Tibial artery (tissue), 4 donors: ENCODE measurements around the gene RAB31.
"Not testable (repeated sequence)": the region's sequence is repeated elsewhere in the genome, so short reads cannot be mapped to it uniquely, and the experiment has no call there.

Source experiments
- DNase-seq, 2 donors: peaks; one replicate each; pipeline ENCODE4 v3.0.0-alpha.2; 2019
- H3K27ac ChIP-seq, 2 donors: fragments of 200-600 bp; sonication (generic) in 1 of 2; 1 replicate in 1 of 2; 2 replicates in 1 of 2; pipeline ENCODE4 v1.5.1; 2018 to 2019; ENCODE audit warnings: mild to moderate bottlenecking in 1 of 2
- H3K27me3 ChIP-seq, 2 donors: fragments of 200-600 bp; sonication (generic) in 1 of 2; one replicate each; pipeline versions ENCODE4 v1.5.1 to v1.6.0; 2016 to 2019
- H3K36me3 ChIP-seq, 3 donors: fragments of 200-600 bp; sonication (generic) in 2 of 3; one replicate each; pipeline ENCODE4 v1.5.1; 2016 to 2019; ENCODE audit warnings: mild to moderate bottlenecking in 2 of 3
- H3K4me1 ChIP-seq, 4 donors: fragments of 200-600 bp; sonication (generic) in 2 of 4; 1 replicate in 3 of 4; 2 replicates in 1 of 4; pipeline ENCODE4 v1.5.1; 2016 to 2019
- H3K4me3 ChIP-seq, 2 donors: fragments of 200-600 bp; sonication (generic) in 1 of 2; 1 replicate in 1 of 2; 2 replicates in 1 of 2; pipeline ENCODE4 v1.5.1; 2018 to 2019; ENCODE audit warnings: mild to moderate bottlenecking in 2 of 2
- H3K9me3 ChIP-seq, 3 donors: fragments of 200-600 bp; sonication (generic) in 1 of 3; one replicate each; pipeline ENCODE4 v1.5.1; 2016 to 2019
- intact Hi-C: fragments of 100-400 bp; cut with DNase I; formaldehyde crosslinking; loops from one replicate; pipeline ENCODE4 v1.15.0; 2023; ENCODE audit warnings: low total_unique reads
- TF ChIP-seq, protein P1 (sequence below), 2 experiments: fragments of 200-600 bp in 1 of 2; fragments of 450-650 bp in 1 of 2; IDR thresholded peaks; one replicate each; pipeline ENCODE4 v1.5.1; 2017 to 2019; ENCODE audit warnings: antibody characterized with exemption in 2 of 2, mild to moderate bottlenecking in 1 of 2, moderate library complexity in 1 of 2

The RAB31 gene

DNA sequence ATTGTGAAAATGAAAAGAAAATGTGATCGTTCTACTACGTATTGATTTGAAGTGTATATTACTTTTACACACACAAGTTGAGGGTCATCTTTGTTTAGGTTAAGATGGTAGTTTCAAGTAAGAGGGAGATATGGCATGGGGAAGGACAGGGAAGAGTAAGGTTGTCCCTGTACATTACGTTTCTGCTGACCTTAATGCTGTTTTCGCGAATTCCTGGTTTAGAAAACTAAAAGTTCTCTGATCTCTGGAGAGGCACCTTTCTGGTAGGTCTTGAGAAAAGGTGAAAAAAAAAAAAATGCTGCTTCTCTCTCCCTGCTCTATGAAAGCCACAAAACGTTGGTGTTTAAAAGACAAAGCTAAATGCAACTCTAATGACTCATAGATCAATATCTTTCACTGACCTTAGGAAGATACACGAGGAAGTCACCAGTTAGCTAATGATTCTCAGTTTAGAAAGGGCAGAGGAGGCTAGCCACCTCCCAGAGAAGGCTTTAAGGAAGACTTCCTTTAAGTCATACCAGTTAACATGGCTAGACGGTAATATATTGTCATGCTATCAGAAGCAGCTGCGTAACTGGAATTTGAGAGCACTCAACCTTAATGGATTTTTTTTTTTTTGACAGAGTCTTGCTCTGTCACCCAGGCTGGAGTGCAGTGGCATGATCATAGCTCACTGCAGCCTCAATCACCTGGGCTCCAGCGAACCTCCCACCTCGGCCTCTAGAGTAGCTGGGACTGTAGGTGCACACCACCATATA is 190.9 kb downstream of the RAB31 start:
- TF ChIP-seq, protein P1, sequence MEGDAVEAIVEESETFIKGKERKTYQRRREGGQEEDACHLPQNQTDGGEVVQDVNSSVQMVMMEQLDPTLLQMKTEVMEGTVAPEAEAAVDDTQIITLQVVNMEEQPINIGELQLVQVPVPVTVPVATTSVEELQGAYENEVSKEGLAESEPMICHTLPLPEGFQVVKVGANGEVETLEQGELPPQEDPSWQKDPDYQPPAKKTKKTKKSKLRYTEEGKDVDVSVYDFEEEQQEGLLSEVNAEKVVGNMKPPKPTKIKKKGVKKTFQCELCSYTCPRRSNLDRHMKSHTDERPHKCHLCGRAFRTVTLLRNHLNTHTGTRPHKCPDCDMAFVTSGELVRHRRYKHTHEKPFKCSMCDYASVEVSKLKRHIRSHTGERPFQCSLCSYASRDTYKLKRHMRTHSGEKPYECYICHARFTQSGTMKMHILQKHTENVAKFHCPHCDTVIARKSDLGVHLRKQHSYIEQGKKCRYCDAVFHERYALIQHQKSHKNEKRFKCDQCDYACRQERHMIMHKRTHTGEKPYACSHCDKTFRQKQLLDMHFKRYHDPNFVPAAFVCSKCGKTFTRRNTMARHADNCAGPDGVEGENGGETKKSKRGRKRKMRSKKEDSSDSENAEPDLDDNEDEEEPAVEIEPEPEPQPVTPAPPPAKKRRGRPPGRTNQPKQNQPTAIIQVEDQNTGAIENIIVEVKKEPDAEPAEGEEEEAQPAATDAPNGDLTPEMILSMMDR (IDR thresholded peaks at IDR 0.05) = no peak
- H3K27me3 ChIP-seq = no peaks in the 10 kb centered on the region
- intact Hi-C loops = no loop called here

DNA sequence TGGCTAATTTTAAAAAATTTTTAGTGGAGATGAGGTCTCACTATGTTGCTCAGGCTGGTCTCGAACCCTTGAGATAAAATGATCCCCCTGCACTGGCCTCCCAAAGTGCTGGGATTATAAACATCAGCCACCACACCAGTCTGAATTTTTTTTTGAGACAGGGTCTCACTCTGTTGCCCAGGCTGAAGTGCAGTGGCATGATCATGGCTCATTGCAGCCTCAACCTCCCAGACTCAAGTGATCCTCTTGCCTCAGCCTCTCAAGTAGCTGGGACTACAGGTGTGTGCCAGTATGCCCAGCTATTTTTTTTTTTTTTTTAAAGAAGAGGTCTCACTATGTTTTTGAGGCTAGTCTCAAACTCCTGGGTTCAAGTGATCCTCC is 191.4 kb downstream of the RAB31 start:
- H3K27ac ChIP-seq, H3K36me3 ChIP-seq, H3K4me1 ChIP-seq, DNase-seq, intact Hi-C loops, H3K27me3 ChIP-seq, H3K4me3 ChIP-seq, H3K9me3 ChIP-seq: not testable (repeated sequence)

More for the DNA sequence above, 190.9 kb downstream of the RAB31 start:
- H3K4me3 ChIP-seq = no peak overlapping the region
- no peaks in the 10 kb centered on the region for H3K9me3 ChIP-seq
- H3K27ac ChIP-seq = no peak overlapping the region
- H3K4me1 ChIP-seq = no peaks in the 10 kb centered on the region
- no peak for DNase-seq
- no peaks in the 10 kb centered on the region for H3K36me3 ChIP-seq

DNA sequence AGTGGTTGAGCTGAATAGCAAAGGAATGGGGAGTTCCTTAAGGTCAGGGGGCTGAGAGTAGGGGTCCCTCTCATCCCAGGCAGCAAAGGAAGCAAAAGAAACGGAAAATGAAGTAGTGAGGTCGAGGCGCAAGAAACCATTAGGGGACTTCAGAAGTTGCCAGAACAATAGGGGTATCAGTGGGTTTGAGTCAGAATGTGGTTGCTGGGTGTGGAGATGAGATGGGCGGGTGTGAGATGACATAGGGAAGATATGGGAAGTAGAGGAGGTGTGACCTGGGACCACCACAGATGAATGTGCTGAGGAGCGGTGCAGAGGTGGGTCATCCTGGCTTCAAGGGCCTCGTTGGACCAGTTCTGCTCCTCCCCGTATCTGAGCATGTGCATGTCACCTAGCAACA is 192.6 kb downstream of the RAB31 start:
- TF ChIP-seq, protein P1 (IDR thresholded peaks at IDR 0.05) = no peak

DNA sequence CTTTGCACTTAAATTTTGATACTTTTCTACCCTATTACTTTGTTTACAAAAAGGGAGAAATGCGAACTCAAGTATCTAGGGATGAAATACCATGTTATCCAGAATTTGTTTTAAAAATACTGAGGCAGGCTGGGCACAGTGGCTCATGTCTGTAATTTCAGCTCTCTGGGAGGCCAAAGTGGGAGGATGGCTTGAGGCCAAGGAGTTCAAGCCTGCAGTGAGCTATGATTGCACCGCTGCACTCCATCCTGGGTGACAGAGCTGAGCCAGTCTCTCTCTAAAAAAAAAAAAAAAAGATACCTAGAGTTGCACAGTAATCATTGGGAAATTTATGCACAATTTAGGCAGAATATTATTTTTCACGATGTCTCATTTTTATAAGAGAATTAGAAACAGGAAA is 193.3 kb downstream of the RAB31 start:
- H3K9me3 ChIP-seq = no peaks in the 10 kb centered on the region
- no peak overlapping the region for H3K4me3 ChIP-seq
- H3K27me3 ChIP-seq = no peaks in the 10 kb centered on the region
- TF ChIP-seq, protein P1 (IDR thresholded peaks at IDR 0.05) = no peak
- H3K27ac ChIP-seq = no peak overlapping the region
- no peaks in the 10 kb centered on the region for H3K36me3 ChIP-seq
- no peak for DNase-seq
- intact Hi-C loops = no loop called here
- no peaks in the 10 kb centered on the region for H3K4me1 ChIP-seq

More for the DNA sequence above, 192.6 kb downstream of the RAB31 start:
- no peak for DNase-seq
- Histone ChIP-seq H3K4me3 (no peak overlapping the region), H3K27ac (no peak overlapping the region), H3K9me3 (no peaks in the 10 kb centered on the region), H3K4me1 (no peaks in the 10 kb centered on the region), H3K27me3 (no peaks in the 10 kb centered on the region), H3K36me3 (no peaks in the 10 kb centered on the region)
- intact Hi-C loops = no loop called here

GRCh38 chr18:9902264-9902663 is 194.2 kb downstream of the RAB31 start:
- H3K27ac ChIP-seq, H3K4me1 ChIP-seq, DNase-seq, H3K27me3 ChIP-seq, H3K9me3 ChIP-seq, intact Hi-C loops, H3K36me3 ChIP-seq, H3K4me3 ChIP-seq: not testable (repeated sequence)

DNA sequence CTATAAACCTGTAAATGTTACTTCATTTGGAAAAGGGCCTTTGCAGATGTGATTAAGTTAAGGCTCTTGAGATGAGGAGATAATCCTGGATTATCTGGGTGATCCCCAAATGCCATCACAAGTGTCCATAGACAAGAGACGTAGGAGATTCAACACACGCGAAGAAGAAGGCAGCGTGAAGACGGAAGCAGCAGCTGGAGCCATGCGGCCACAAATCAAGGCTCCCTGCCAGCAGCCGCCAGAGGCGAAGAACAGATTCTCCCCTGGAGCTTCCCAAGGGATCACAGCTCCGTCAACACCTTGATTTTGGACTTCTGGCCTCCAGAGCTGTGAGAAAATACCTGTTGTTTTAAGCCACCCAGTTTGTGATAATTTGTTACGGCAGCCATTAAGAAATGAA is 194.7 kb downstream of the RAB31 start:
- DNase-seq = no peak
- no peaks in the 10 kb centered on the region for H3K9me3 ChIP-seq
- no peaks in the 10 kb centered on the region for H3K27me3 ChIP-seq
- intact Hi-C loops = no loop called here
- TF ChIP-seq, protein P1 (IDR thresholded peaks at IDR 0.05) = no peak
- no peaks in the 10 kb centered on the region for H3K36me3 ChIP-seq
- no peak overlapping the region for H3K4me3 ChIP-seq
- no peak overlapping the region for H3K27ac ChIP-seq
- H3K4me1 ChIP-seq = no peaks in the 10 kb centered on the region
